GM12874 (cell line): ENCODE results near the gene POSTN.

Experiments used
- TF ChIP-seq, protein P1 (sequence below): IDR thresholded peaks from 2 replicates; pipeline ENCODE4 v1.5.1; 2011; ENCODE audit warnings: low read depth, mild to moderate bottlenecking, control low read depth, low read length, moderate library complexity; ENCODE audit not compliant: insufficient read depth

Gene POSTN

DNA sequence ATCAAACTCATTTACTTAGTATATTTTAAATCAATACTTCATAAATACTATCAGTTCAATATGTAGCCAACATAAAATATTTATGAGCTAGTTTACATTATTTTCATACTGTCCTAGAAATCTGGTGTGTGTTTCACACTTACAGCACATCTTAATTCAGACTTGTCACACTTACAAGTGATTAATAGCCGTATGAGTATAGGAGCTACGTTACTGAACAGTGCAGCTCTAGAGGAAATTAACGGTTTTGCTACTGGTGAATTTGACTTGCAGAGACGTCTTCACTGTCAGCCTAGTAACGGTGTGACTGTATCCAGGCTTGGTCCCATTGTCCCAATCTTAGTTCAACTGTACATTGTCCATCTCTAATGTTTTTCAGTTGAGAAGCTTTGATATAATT is 33.7 kb upstream of the POSTN start:
- TF ChIP-seq, protein P1, sequence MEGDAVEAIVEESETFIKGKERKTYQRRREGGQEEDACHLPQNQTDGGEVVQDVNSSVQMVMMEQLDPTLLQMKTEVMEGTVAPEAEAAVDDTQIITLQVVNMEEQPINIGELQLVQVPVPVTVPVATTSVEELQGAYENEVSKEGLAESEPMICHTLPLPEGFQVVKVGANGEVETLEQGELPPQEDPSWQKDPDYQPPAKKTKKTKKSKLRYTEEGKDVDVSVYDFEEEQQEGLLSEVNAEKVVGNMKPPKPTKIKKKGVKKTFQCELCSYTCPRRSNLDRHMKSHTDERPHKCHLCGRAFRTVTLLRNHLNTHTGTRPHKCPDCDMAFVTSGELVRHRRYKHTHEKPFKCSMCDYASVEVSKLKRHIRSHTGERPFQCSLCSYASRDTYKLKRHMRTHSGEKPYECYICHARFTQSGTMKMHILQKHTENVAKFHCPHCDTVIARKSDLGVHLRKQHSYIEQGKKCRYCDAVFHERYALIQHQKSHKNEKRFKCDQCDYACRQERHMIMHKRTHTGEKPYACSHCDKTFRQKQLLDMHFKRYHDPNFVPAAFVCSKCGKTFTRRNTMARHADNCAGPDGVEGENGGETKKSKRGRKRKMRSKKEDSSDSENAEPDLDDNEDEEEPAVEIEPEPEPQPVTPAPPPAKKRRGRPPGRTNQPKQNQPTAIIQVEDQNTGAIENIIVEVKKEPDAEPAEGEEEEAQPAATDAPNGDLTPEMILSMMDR: no peak

DNA sequence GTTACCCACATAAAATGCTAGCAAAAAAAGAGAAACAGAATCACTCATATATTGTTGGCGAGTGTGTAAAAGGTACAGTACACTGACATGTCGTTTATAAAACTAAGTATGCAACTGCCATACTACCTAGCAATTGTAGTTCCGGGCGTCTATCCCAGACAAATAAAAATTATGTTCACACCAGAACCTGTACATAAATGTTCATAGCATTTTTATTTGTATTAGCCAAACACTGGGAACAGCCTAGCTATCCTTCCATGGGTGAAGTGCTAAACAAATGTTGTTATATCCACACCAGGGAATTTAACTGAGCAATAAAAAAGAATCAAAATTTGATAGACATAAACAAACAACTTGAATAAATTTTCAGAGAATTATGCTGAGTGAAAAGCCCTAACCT is 28.9 kb upstream of the POSTN start:
- TF ChIP-seq, protein P1: no peak

DNA sequence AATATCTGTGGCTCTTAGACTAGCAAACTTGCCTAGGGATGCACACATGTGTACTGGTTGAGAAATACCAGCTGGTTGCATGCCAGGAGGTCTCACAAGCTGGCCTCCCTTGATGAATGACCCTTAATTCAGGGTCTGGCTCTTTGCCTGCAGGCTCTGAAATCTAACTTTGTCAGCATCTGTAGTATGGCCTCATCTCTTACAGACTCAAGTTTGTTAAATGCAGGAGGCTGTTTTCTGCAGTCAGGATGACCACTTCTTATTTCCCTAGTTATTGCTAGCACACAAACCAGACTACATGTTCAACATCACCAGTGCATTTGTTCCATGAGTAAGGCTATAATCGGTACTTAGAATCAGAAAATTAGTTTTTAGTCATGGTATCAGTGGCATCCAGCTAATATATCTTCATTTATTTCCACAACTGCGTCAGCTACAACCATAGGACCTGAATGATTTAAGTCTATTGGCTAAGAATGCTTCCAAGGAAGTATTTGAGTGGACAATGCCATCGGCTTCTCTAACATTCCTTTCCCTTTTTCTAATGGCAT is 23.3 kb upstream of the POSTN start:
- TF ChIP-seq, protein P1: no peak

DNA sequence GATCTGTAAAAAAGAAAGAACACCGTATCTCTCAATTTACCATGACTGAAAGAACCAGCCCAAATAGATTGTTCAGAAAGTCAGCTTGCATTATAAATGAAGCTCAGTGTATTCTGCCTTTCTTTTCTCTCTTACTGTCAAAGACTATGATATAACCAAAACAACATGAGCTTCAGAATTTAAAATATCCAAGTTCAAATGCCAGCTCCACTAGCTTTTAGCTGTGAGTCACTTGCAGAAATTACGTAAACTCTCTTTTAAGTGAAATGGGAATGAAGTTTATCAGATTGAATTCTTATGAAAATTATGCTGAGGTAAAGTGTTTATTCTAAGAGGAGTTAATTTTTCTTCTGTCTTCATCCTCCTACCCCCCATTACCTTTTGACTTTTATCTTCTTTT is 20.0 kb upstream of the POSTN start:
- TF ChIP-seq, protein P1: no peak

DNA sequence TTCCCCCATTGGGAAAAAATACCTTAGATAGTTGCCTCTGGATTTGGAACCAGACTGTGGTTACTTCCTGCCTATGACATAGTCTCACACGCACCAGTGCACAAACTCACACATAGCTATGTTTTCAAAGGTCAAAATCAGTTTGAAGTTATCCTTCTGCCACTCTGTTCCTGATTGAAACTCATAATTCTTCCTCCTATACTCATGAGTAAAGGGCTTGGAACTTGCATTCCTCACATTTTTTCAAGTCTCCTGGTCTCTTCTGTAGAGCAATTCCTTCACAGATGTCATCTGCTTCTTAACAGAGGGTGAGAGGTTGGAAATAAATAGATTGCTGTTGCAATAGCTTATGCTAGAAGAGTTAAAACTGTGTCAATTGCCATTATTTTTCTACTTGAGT is 18.6 kb upstream of the POSTN start:
- TF ChIP-seq, protein P1: no peak

DNA sequence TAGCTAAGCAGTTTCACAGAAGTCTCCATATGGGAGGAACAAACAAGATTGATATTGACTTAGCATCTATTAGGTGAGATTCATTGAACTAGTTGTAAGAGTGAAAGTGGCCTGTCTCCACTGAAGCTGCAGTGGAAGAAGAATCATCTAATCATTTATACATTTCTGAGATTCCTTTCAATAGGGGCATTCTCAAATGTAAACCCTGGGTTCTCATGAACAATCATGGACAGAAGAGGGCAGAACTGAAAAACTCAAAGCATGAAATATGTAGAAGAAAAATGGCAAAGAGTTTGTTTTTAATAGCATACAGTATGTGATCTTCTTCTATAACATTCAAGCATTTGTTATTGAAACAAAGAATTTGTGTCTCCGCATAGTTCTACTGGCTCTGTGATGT is 17.6 kb upstream of the POSTN start:
- TF ChIP-seq, protein P1: no peak

DNA sequence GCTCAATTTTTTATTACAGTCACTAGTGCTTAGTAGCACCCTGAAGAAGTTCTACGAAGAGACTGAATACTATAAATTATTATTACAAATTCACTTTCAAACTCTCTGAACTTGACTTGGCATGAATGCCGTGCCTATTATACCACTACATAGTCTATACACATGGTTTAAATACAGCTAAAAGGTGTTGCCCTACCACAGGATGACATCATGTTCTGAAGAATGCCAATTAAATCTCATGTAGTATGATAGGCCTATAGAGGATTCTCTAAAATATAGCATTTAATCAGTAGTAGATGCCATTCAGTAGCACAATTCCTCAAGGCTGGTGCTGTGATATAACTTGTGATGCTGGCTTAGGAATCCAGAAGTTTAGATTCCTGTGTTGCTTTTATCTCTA is 16.7 kb upstream of the POSTN start:
- TF ChIP-seq, protein P1: no peak

DNA sequence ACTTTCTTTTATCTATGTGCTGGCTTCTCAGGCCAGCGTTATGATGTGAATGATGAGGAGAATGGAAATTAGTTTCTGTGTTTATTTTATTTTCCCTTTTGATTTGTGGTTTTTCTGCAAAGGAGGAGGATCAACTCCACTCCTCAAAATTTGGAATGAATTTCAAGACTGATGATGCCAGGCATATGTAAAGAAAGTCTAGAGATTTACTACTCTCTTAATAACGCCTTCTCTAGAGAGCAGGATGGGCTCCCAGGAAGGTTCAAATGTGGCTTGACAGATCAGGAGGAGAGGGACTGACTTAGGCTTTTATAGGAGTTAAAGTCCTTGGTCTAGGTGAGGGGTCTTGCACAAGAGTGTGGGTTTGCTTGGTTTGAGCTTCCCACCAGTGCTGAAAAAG is 15.1 kb upstream of the POSTN start:
- TF ChIP-seq, protein P1: no peak
